ENCODE measurements around the gene FAM168B. TPM values are rescaled to one million over a fixed set of nuclear protein-coding genes. Genes with fewer than 3 reads are reported as not detected.

FAM168B gene
- total and polyA plus RNA-seq, 4 donors, result 31.3 to 86.7 (median 58.1) TPM

GRCh38 chr2:131035112-131035825 is 58.0 kb downstream of the FAM168B start:
- no peak overlapping the region for H3K27ac ChIP-seq (ENCODE audit: low read depth in 1 of 2, low read length in 2 of 2)
- H3K36me3 ChIP-seq (ENCODE audit: control insufficient read depth in 1 of 2, insufficient read depth in 2 of 2, low read length in 1 of 2), result no peaks in the 10 kb centered on the region
- intact Hi-C loops (cut with DNase I), result no loop called here
- H3K4me3 ChIP-seq (ENCODE audit: low read length in 2 of 2), result peak overlapping the region in 1 of 2 donors; percentile 28
- no peak for ATAC-seq (ENCODE audit: low FRiP score)
- H3K27me3 ChIP-seq (ENCODE audit: control insufficient read depth in 1 of 2, insufficient read depth in 2 of 2, low read length in 1 of 2), result no peaks in the 10 kb centered on the region
- no peak for DNase-seq
- H3K9me3 ChIP-seq (ENCODE audit: control insufficient read depth, low read length), result no peaks in the 10 kb centered on the region
- WGBS, 2 donors, result 13 to 14% methylated on average over 54 to 65 of the region's 65 CpGs
- no peaks in the 10 kb centered on the region for H3K4me1 ChIP-seq (ENCODE audit: control insufficient read depth in 1 of 2, insufficient read depth in 2 of 2, low read length in 2 of 2)

GRCh38 chr2:131034122-131035051 is 58.9 kb downstream of the FAM168B start:
- no peak overlapping the region for H3K27ac ChIP-seq (ENCODE audit: low read depth in 1 of 2, low read length in 2 of 2)
- no peaks in the 10 kb centered on the region for H3K36me3 ChIP-seq (ENCODE audit: control insufficient read depth in 1 of 2, insufficient read depth in 2 of 2, low read length in 1 of 2)
- H3K27me3 ChIP-seq (ENCODE audit: control insufficient read depth in 1 of 2, insufficient read depth in 2 of 2, low read length in 1 of 2), result no peaks in the 10 kb centered on the region
- no peaks in the 10 kb centered on the region for H3K4me1 ChIP-seq (ENCODE audit: control insufficient read depth in 1 of 2, insufficient read depth in 2 of 2, low read length in 2 of 2)
- peak; percentile 36 for ATAC-seq (ENCODE audit: low FRiP score)
- WGBS, 2 donors, result 2% methylated on average over 60 to 61 of the region's 61 CpGs
- no peaks in the 10 kb centered on the region for H3K9me3 ChIP-seq (ENCODE audit: control insufficient read depth, low read length)
- DNase-seq, result peak in 1 of 2 donors; percentile 79
- peak overlapping the region in 1 of 2 donors; percentile 28 for H3K4me3 ChIP-seq (ENCODE audit: low read length in 2 of 2)
- intact Hi-C loops (cut with DNase I), result no loop called here

- WGBS, 2 donors, result 88% methylated on average over 1 of the region's 1 CpG
- no peak for ATAC-seq (ENCODE audit: low FRiP score)
- Histone ChIP-seq H3K9me3 (ENCODE audit: control insufficient read depth, low read length) (no peaks in the 10 kb centered on the region), H3K36me3 (ENCODE audit: control insufficient read depth in 1 of 2, insufficient read depth in 2 of 2, low read length in 1 of 2) (no peaks in the 10 kb centered on the region), H3K27ac (ENCODE audit: low read depth in 1 of 2, low read length in 2 of 2) (no peak overlapping the region), H3K27me3 (ENCODE audit: control insufficient read depth in 1 of 2, insufficient read depth in 2 of 2, low read length in 1 of 2) (no peaks in the 10 kb centered on the region), H3K4me3 (ENCODE audit: low read length in 2 of 2) (no peak overlapping the region), H3K4me1 (ENCODE audit: control insufficient read depth in 1 of 2, insufficient read depth in 2 of 2, low read length in 2 of 2) (no peaks in the 10 kb centered on the region)
- DNase-seq, result no peak
- intact Hi-C loops (cut with DNase I), result no loop called here
Observed at GRCh38 chr2:131033786-131034121, 59.5 kb downstream of the FAM168B start.

GRCh38 chr2:131032393-131032836 is 60.8 kb downstream of the FAM168B start:
- intact Hi-C loops (cut with DNase I), result no loop called here
- no peak overlapping the region for H3K4me3 ChIP-seq (ENCODE audit: low read length in 2 of 2)
- H3K27me3 ChIP-seq (ENCODE audit: control insufficient read depth in 1 of 2, insufficient read depth in 2 of 2, low read length in 1 of 2), result no peaks in the 10 kb centered on the region
- H3K9me3 ChIP-seq (ENCODE audit: control insufficient read depth, low read length), result peaks cover 3% of the 10 kb centered on the region
- WGBS, 2 donors, result 93 to 98% methylated on average over 4 of the region's 4 CpGs
- no peak for ATAC-seq (ENCODE audit: low FRiP score)
- no peak overlapping the region for H3K27ac ChIP-seq (ENCODE audit: low read depth in 1 of 2, low read length in 2 of 2)
- DNase-seq, result no peak
- H3K4me1 ChIP-seq (ENCODE audit: control insufficient read depth in 1 of 2, insufficient read depth in 2 of 2, low read length in 2 of 2), result no peaks in the 10 kb centered on the region
- H3K36me3 ChIP-seq (ENCODE audit: control insufficient read depth in 1 of 2, insufficient read depth in 2 of 2, low read length in 1 of 2), result no peaks in the 10 kb centered on the region

- Histone ChIP-seq H3K27me3 (ENCODE audit: control insufficient read depth in 1 of 2, insufficient read depth in 2 of 2, low read length in 1 of 2) (no peaks in the 10 kb centered on the region), H3K27ac (ENCODE audit: low read depth in 1 of 2, low read length in 2 of 2) (no peak overlapping the region), H3K4me3 (ENCODE audit: low read length in 2 of 2) (no peak overlapping the region), H3K36me3 (ENCODE audit: control insufficient read depth in 1 of 2, insufficient read depth in 2 of 2, low read length in 1 of 2) (no peaks in the 10 kb centered on the region), H3K9me3 (ENCODE audit: control insufficient read depth, low read length) (peaks cover 3% of the 10 kb centered on the region), H3K4me1 (ENCODE audit: control insufficient read depth in 1 of 2, insufficient read depth in 2 of 2, low read length in 2 of 2) (no peaks in the 10 kb centered on the region)
- DNase-seq (no peak), ATAC-seq (ENCODE audit: low FRiP score) (no peak)
- intact Hi-C loops (cut with DNase I), result no loop called here
- 89 to 90% methylated on average over 8 to 9 of the region's 9 CpGs for WGBS, 2 donors
Observed at GRCh38 chr2:131031875-131032274, 61.4 kb downstream of the FAM168B start.

GRCh38 chr2:131031431-131031841 is 61.8 kb downstream of the FAM168B start:
- Histone ChIP-seq H3K9me3 (ENCODE audit: control insufficient read depth, low read length) (peaks cover 3% of the 10 kb centered on the region), H3K36me3 (ENCODE audit: control insufficient read depth in 1 of 2, insufficient read depth in 2 of 2, low read length in 1 of 2) (no peaks in the 10 kb centered on the region), H3K4me3 (ENCODE audit: low read length in 2 of 2) (no peak overlapping the region), H3K27me3 (ENCODE audit: control insufficient read depth in 1 of 2, insufficient read depth in 2 of 2, low read length in 1 of 2) (no peaks in the 10 kb centered on the region), H3K27ac (ENCODE audit: low read depth in 1 of 2, low read length in 2 of 2) (no peak overlapping the region), H3K4me1 (ENCODE audit: control insufficient read depth in 1 of 2, insufficient read depth in 2 of 2, low read length in 2 of 2) (no peaks in the 10 kb centered on the region)
- DNase-seq, result no peak
- ATAC-seq (ENCODE audit: low FRiP score), result no peak
- intact Hi-C loops (cut with DNase I), result no loop called here
- WGBS, 2 donors, result 82 to 83% methylated on average over 9 of the region's 9 CpGs

- intact Hi-C loops (cut with DNase I), result no loop called here
- H3K9me3 ChIP-seq (ENCODE audit: control insufficient read depth, low read length), result peaks cover 3% of the 10 kb centered on the region
- no peak for DNase-seq
Observed at GRCh38 chr2:131030478-131030971, 62.7 kb downstream of the FAM168B start.

GRCh38 chr2:131029812-131030211 is 63.4 kb downstream of the FAM168B start:
- DNase-seq, result no peak
- ATAC-seq (ENCODE audit: low FRiP score), result no peak
- no peak overlapping the region for H3K4me3 ChIP-seq (ENCODE audit: low read length in 2 of 2)
- no peak overlapping the region for H3K27ac ChIP-seq (ENCODE audit: low read depth in 1 of 2, low read length in 2 of 2)
- 82 to 83% methylated on average over 8 of the region's 8 CpGs for WGBS, 2 donors
- H3K9me3 ChIP-seq (ENCODE audit: control insufficient read depth, low read length), result peaks cover 3% of the 10 kb centered on the region
- no peaks in the 10 kb centered on the region for H3K27me3 ChIP-seq (ENCODE audit: control insufficient read depth in 1 of 2, insufficient read depth in 2 of 2, low read length in 1 of 2)
- intact Hi-C loops (cut with DNase I), result no loop called here
- no peaks in the 10 kb centered on the region for H3K36me3 ChIP-seq (ENCODE audit: control insufficient read depth in 1 of 2, insufficient read depth in 2 of 2, low read length in 1 of 2)
- no peaks in the 10 kb centered on the region for H3K4me1 ChIP-seq (ENCODE audit: control insufficient read depth in 1 of 2, insufficient read depth in 2 of 2, low read length in 2 of 2)

More at GRCh38 chr2:131030478-131030971, 62.7 kb downstream of the FAM168B start:
- no peaks in the 10 kb centered on the region for H3K36me3 ChIP-seq (ENCODE audit: control insufficient read depth in 1 of 2, insufficient read depth in 2 of 2, low read length in 1 of 2)
- no peaks in the 10 kb centered on the region for H3K27me3 ChIP-seq (ENCODE audit: control insufficient read depth in 1 of 2, insufficient read depth in 2 of 2, low read length in 1 of 2)
- H3K4me1 ChIP-seq (ENCODE audit: control insufficient read depth in 1 of 2, insufficient read depth in 2 of 2, low read length in 2 of 2), result no peaks in the 10 kb centered on the region
- WGBS, 2 donors, result 75 to 76% methylated on average over 13 of the region's 13 CpGs
- no peak for ATAC-seq (ENCODE audit: low FRiP score)
- H3K4me3 ChIP-seq (ENCODE audit: low read length in 2 of 2), result no peak overlapping the region
- H3K27ac ChIP-seq (ENCODE audit: low read depth in 1 of 2, low read length in 2 of 2), result no peak overlapping the region

Measured in aorta (tissue), 5 donors.